HEK293 (cell line): Measurements from ENCODE around the gene CEP85L.

Experiments
- CTCF ChIA-PET: fragments of 350-600 bp; formaldehyde crosslinking; extraction: SDS; loops from one replicate; lab custom pipeline; 2021; ENCODE audit warnings: antibody characterized with exemption; lab: Yijun Ruan, JAX
- POLR2A ChIA-PET: fragments of 300-600 bp; formaldehyde crosslinking; extraction: SDS; loops from one replicate; lab custom pipeline; 2020; ENCODE audit warnings: antibody characterized with exemption, inconsistent platforms; lab: Yijun Ruan, JAX
- H3K27ac ChIP-seq: fragments of 200-500 bp; sonication (Bioruptor generic); 2 replicates; pipeline ENCODE4 v1.5.1; 2014; ENCODE audit warnings: low read depth, low read length, control low read depth, inconsistent platforms; ENCODE audit errors: extremely low read depth
- H3K36me3 ChIP-seq, 2 experiments: fragments of 200-500 bp in 1 of 2; sonication (Bioruptor generic) in 1 of 2; 1 replicate in 1 of 2; 2 replicates in 1 of 2; pipeline ENCODE4 v1.5.1; 2014 to 2017; ENCODE audit warnings: inconsistent platforms in 2 of 2, low read length in 2 of 2; ENCODE audit not compliant: control insufficient read depth in 2 of 2, insufficient read depth in 1 of 2
- H3K4me1 ChIP-seq: fragments of 200-500 bp; sonication (Bioruptor generic); 2 replicates; pipeline ENCODE4 v1.5.1; 2014; ENCODE audit warnings: mild to moderate bottlenecking, low read length, inconsistent platforms; ENCODE audit not compliant: control insufficient read depth, insufficient read depth
- H3K4me3 ChIP-seq: 2 replicates; pipeline ENCODE4 v1.5.1; 2011; ENCODE audit warnings: low read depth, mild to moderate bottlenecking, control low read depth, low read length, moderate library complexity
- H3K9me3 ChIP-seq: fragments of 200-500 bp; sonication (Bioruptor generic); 2 replicates; pipeline ENCODE4 v1.5.1; 2014; ENCODE audit warnings: low read depth, low read length, inconsistent platforms; ENCODE audit not compliant: control insufficient read depth, insufficient read depth
- AEBP2 ChIP-seq: fragments of 450-650 bp; formaldehyde crosslinking; IDR thresholded peaks from 2 replicates; pipeline ENCODE4 v1.5.1; 2016; ENCODE audit warnings: missing biosample characterization, missing genetic modification characterization, borderline replicate concordance
- MYNN ChIP-seq: fragments of 450-650 bp; formaldehyde crosslinking; IDR thresholded peaks from 2 replicates; pipeline ENCODE4 v1.5.1; 2016; ENCODE audit warnings: missing biosample characterization, missing genetic modification characterization, borderline replicate concordance
- OSR2 ChIP-seq: fragments of 450-650 bp; formaldehyde crosslinking; IDR thresholded peaks from 2 replicates; pipeline ENCODE4 v1.5.1; 2016; ENCODE audit warnings: missing biosample characterization, missing genetic modification characterization
- SETDB1 ChIP-seq: IDR thresholded peaks from one replicate; pipeline ENCODE4 v1.6.1; 2017; ENCODE audit warnings: mild to moderate bottlenecking, low read length, moderate library complexity, mixed read lengths; ENCODE audit not compliant: insufficient read length
- SP2 ChIP-seq: fragments of 450-650 bp; formaldehyde crosslinking; IDR thresholded peaks from 2 replicates; pipeline ENCODE4 v1.5.1; 2016; ENCODE audit warnings: missing biosample characterization, missing genetic modification characterization
- SP3 ChIP-seq: fragments of 450-650 bp; formaldehyde crosslinking; IDR thresholded peaks from 2 replicates; pipeline ENCODE4 v1.5.1; 2016; ENCODE audit warnings: missing biosample characterization, missing genetic modification characterization
- ZBTB26 ChIP-seq: fragments of 450-650 bp; formaldehyde crosslinking; optimal IDR thresholded peaks from 2 replicates; pipeline ENCODE3; 2016; ENCODE audit warnings: missing biosample characterization, mild to moderate bottlenecking, missing genetic modification characterization
- ZNF174 ChIP-seq: fragments of 450-650 bp; formaldehyde crosslinking; IDR thresholded peaks from 2 replicates; pipeline ENCODE4 v1.5.0; 2017; ENCODE audit warnings: missing biosample characterization, mild to moderate bottlenecking, missing genetic modification characterization
- ZNF18 ChIP-seq: fragments of 450-650 bp; formaldehyde crosslinking; IDR thresholded peaks from 2 replicates; pipeline ENCODE4 v1.5.1; 2016; ENCODE audit warnings: missing biosample characterization, missing genetic modification characterization
- ZNF211 ChIP-seq: fragments of 450-650 bp; formaldehyde crosslinking; IDR thresholded peaks from 2 replicates; pipeline ENCODE4 v1.5.1; 2016; ENCODE audit warnings: low read depth, missing biosample characterization, missing genetic modification characterization
- ZNF248 ChIP-seq: fragments of 450-650 bp; formaldehyde crosslinking; IDR thresholded peaks from 2 replicates; pipeline ENCODE4 v1.5.1; 2017; ENCODE audit warnings: missing biosample characterization, missing genetic modification characterization
- ZNF350 ChIP-seq: fragments of 450-650 bp; formaldehyde crosslinking; IDR thresholded peaks from 2 replicates; pipeline ENCODE4 v1.5.0; 2017; ENCODE audit warnings: missing biosample characterization, mild to moderate bottlenecking, missing genetic modification characterization
- ZNF366 ChIP-seq: fragments of 450-650 bp; formaldehyde crosslinking; conservative IDR thresholded peaks from 2 replicates; pipeline ENCODE4 v1.5.1; 2016; ENCODE audit warnings: missing biosample characterization, missing genetic modification characterization
- ZNF433 ChIP-seq: fragments of 450-650 bp; formaldehyde crosslinking; IDR thresholded peaks from 2 replicates; pipeline ENCODE4 v1.5.1; 2016; ENCODE audit warnings: missing biosample characterization, missing genetic modification characterization, low read depth
- ZNF521 ChIP-seq: fragments of 450-650 bp; formaldehyde crosslinking; IDR thresholded peaks from 2 replicates; pipeline ENCODE4 v1.5.1; 2017; ENCODE audit warnings: missing biosample characterization, mild to moderate bottlenecking, missing genetic modification characterization
- ZNF529 ChIP-seq: fragments of 450-650 bp; formaldehyde crosslinking; IDR thresholded peaks from 2 replicates; pipeline ENCODE4 v1.5.1; 2017; ENCODE audit warnings: missing genetic modification characterization, missing biosample characterization; ENCODE audit not compliant: insufficient replicate concordance
- ZNF596 ChIP-seq: fragments of 450-650 bp; IDR thresholded peaks from 2 replicates; pipeline ENCODE4 v1.5.0; 2018; ENCODE audit warnings: missing biosample characterization, mild to moderate bottlenecking, missing genetic modification characterization, moderate library complexity
- ZNF664 ChIP-seq: fragments of 450-650 bp; formaldehyde crosslinking; IDR thresholded peaks from 2 replicates; pipeline ENCODE4 v1.5.1; 2016; ENCODE audit warnings: missing biosample characterization, missing genetic modification characterization
- ZNF670 ChIP-seq: fragments of 450-650 bp; formaldehyde crosslinking; IDR thresholded peaks from 2 replicates; pipeline ENCODE4 v1.5.1; 2016; ENCODE audit warnings: missing biosample characterization, missing genetic modification characterization, low read depth
- ZNF701 ChIP-seq: fragments of 450-650 bp; formaldehyde crosslinking; IDR thresholded peaks from 2 replicates; pipeline ENCODE4 v1.5.1; 2016; ENCODE audit warnings: missing biosample characterization, missing genetic modification characterization
- ZNF776 ChIP-seq: fragments of 450-650 bp; formaldehyde crosslinking; IDR thresholded peaks from 2 replicates; pipeline ENCODE4 v1.5.0; 2017; ENCODE audit warnings: missing biosample characterization, missing genetic modification characterization, borderline replicate concordance
- ZNF791 ChIP-seq: fragments of 450-650 bp; formaldehyde crosslinking; IDR thresholded peaks from 2 replicates; pipeline ENCODE4 v1.5.1; 2016; ENCODE audit warnings: missing biosample characterization, missing genetic modification characterization
- ZSCAN30 ChIP-seq: fragments of 450-650 bp; IDR thresholded peaks from 2 replicates; pipeline ENCODE4 v1.5.1; 2018; ENCODE audit warnings: missing biosample characterization, mild to moderate bottlenecking, missing genetic modification characterization, moderate library complexity
- ZXDB ChIP-seq: fragments of 450-650 bp; formaldehyde crosslinking; IDR thresholded peaks from 2 replicates; pipeline ENCODE4 v1.5.1; 2016; ENCODE audit warnings: missing biosample characterization, missing genetic modification characterization
- TF ChIP-seq, protein P1 (sequence below): fragments of 450-650 bp; formaldehyde crosslinking; IDR thresholded peaks from 2 replicates; pipeline ENCODE4 v1.5.1; 2016; ENCODE audit warnings: missing biosample characterization, missing genetic modification characterization

Gene CEP85L

GRCh38 chr6:118529756-118530155 lies 121.6 kb downstream of the CEP85L start:
- ChIA-PET CTCF (interaction anchor here (0.6 kb wide), 1 partner anchor 1086 kb away, joined by 3 read pairs; no protein-coding TSS in a partner anchor), POLR2A (no interaction called here)
- Histone ChIP-seq H3K27ac (no peak overlapping the region), H3K36me3 (no peaks in the 10 kb centered on the region), H3K9me3 (no peaks in the 10 kb centered on the region; the same call in 1 of the 2 replicates), H3K4me3 (no peak overlapping the region), H3K4me1 (no peaks in the 10 kb centered on the region)
- no peak for TF ChIP-seq SETDB1

- Histone ChIP-seq H3K36me3 (peaks cover 0 to 4% of the 10 kb centered on the region in 2 experiments; a peak in 1 of 3 replicates), H3K27ac (no peak overlapping the region), H3K4me1 (no peaks in the 10 kb centered on the region), H3K4me3 (no peak overlapping the region), H3K9me3 (no peaks in the 10 kb centered on the region; the same call in 1 of the 2 replicates)
- ChIA-PET CTCF (interaction anchor here (1.4 kb wide), 1 partner anchor 8 kb away, joined by 3 read pairs; no protein-coding TSS in a partner anchor), POLR2A (no interaction called here)
- TF ChIP-seq ZNF211 (tag by site-specific recombination) (no peak), SP2 (tag by site-specific recombination) (no peak), ZNF664 (tag by site-specific recombination) (no peak), SP3 (tag by site-specific recombination) (no peak), ZNF521 (tag by site-specific recombination) (no peak), ZNF701 (no peak), ZNF529 (tag by site-specific recombination) (no peak), ZNF433 (tag by site-specific recombination) (no peak), OSR2 (tag by site-specific recombination) (no peak), ZXDB (tag by site-specific recombination) (no peak), MYNN (tag by site-specific recombination) (no peak), ZNF670 (no peak), ZSCAN30 (tag by site-specific recombination) (no peak), ZNF18 (no peak), ZNF350 (tag by site-specific recombination) (no peak), ZNF596 (tag by site-specific recombination) (no peak)
- TF ChIP-seq, protein P1, sequence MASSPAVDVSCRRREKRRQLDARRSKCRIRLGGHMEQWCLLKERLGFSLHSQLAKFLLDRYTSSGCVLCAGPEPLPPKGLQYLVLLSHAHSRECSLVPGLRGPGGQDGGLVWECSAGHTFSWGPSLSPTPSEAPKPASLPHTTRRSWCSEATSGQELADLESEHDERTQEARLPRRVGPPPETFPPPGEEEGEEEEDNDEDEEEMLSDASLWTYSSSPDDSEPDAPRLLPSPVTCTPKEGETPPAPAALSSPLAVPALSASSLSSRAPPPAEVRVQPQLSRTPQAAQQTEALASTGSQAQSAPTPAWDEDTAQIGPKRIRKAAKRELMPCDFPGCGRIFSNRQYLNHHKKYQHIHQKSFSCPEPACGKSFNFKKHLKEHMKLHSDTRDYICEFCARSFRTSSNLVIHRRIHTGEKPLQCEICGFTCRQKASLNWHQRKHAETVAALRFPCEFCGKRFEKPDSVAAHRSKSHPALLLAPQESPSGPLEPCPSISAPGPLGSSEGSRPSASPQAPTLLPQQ (tag by site-specific recombination) = no peak
Observed at GRCh38 chr6:118528129-118528528, 123.3 kb downstream of the CEP85L start.

DNA sequence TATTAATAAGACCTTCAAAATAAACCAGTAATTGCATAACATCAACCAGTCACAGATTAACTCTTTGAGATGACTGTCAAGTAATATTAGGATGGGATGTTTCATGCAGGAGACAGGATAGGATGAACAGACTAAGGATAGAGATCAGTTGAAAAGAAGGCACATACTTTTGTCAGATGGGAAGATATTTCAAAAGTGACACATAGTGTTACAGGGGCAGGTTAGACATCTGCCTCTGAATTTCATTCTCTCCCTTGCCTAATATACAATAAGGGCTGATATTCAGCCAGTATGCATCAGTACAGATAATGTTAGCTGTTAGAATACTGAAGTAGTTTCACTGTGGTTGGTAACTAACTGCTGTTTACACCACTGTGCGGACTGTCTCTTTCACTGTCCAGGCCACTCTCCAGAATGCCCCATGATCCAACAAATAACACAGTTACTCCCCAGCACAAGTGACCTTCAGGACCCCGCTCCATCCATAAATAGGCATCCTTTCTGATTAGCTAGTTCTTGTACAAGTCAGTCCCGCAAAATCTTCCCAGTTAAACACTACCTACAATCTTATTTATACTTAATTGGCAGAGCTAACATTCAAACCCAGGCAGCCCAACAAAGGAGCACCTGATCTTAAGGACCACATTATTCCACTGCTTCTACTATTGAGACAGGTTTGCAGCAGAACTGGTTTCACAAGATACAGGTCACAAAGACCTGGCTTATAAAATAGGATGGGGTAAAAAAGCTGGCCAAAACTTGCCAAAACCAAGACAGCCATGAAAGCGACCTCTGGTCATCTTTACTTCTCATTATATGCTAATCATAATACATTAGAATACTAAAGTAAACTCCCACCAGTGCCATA lies 125.2 kb downstream of the CEP85L start:
- no peak overlapping the region for H3K27ac ChIP-seq
- TF ChIP-seq ZNF248 (no peak), ZBTB26 (no peak), AEBP2 (tag by site-specific recombination) (no peak), ZNF791 (tag by site-specific recombination) (no peak), ZNF174 (no peak), ZNF366 (tag by site-specific recombination) (no peak), ZNF776 (tag by site-specific recombination) (no peak), SP3 (tag by site-specific recombination) (no peak)
- POLR2A ChIA-PET = no interaction called here
- H3K9me3 ChIP-seq = no peaks in the 10 kb centered on the region; the same call in 1 of the 2 replicates
- H3K4me1 ChIP-seq = no peaks in the 10 kb centered on the region
- CTCF ChIA-PET = interaction anchor here (0.6 kb wide), 2 partner anchors 53 to 1637 kb away, joined by 3 read pairs; no protein-coding TSS in a partner anchor
- no peak overlapping the region for H3K4me3 ChIP-seq
- H3K36me3 ChIP-seq = peaks cover 4 to 5% of the 10 kb centered on the region in 2 experiments; a peak in 2 of 3 replicates
